ENCODE results near the gene COL6A1. TPM values are rescaled to one million over a fixed set of nuclear protein-coding genes. Genes with fewer than 3 reads are reported as not detected.

Gene COL6A1
- total and polyA plus RNA-seq, 2 donors (not counting 1 experiment from before 2014, with no cell fraction given) = 645 to 1,137 TPM

GRCh38 chr21:46006547-46007491, 25.2 kb downstream of the COL6A1 start:
- no peaks in the 10 kb centered on the region for H3K4me1 ChIP-seq (ENCODE audit: control insufficient read depth, extremely low read depth, insufficient read depth, low read length)
- no peak overlapping the region for H3K27ac ChIP-seq (ENCODE audit: insufficient read depth, low read length)
- no peak overlapping the region for H2AFZ ChIP-seq (ENCODE audit: low read length)
- H3K9ac ChIP-seq (ENCODE audit: insufficient read depth, low read length) = no peak overlapping the region
- no peak overlapping the region for H3K4me3 ChIP-seq (replicated peaks in 1 of 4; ENCODE audit: control extremely low read depth in 1 of 4, insufficient read depth in 1 of 4, low read depth in 3 of 4, low read length in 4 of 4)
- H3K4me2 ChIP-seq (ENCODE audit: extremely low read depth, insufficient read depth, low read length) = no peak overlapping the region
- H3K36me3 ChIP-seq (ENCODE audit: control insufficient read depth, insufficient read depth, low read length) = peaks cover 30% of the 10 kb centered on the region
- no peaks in the 10 kb centered on the region for H4K20me1 ChIP-seq (ENCODE audit: control insufficient read depth, extremely low read depth, insufficient read depth, low read length)
- DNase-seq (ENCODE audit: low read depth in 2 of 2) = no peak
- no peaks in the 10 kb centered on the region for H3K79me2 ChIP-seq (ENCODE audit: control insufficient read depth, insufficient read depth, low read length)
- no peaks in the 10 kb centered on the region for H3K9me3 ChIP-seq (ENCODE audit: control insufficient read depth, insufficient read depth, low read depth, low read length)
- H3K27me3 ChIP-seq (ENCODE audit: control insufficient read depth, insufficient read depth, low read length) = no peaks in the 10 kb centered on the region
- TF ChIP-seq EZH2 (IDR thresholded peaks at IDR 0.05; ENCODE audit: low read length, missing control alignments) = no peak
- no peak for TF ChIP-seq CTCF (conservative IDR thresholded peaks at IDR 0.05 in 1 of 2, IDR thresholded peaks at IDR 0.05 in 1 of 2; ENCODE audit: low read depth in 1 of 2, low read length in 2 of 2)

- no peak overlapping the region for H3K27ac ChIP-seq (ENCODE audit: insufficient read depth, low read length)
- TF ChIP-seq CTCF (conservative IDR thresholded peaks at IDR 0.05 in 1 of 2, IDR thresholded peaks at IDR 0.05 in 1 of 2; ENCODE audit: low read depth in 1 of 2, low read length in 2 of 2) (no peak), EZH2 (IDR thresholded peaks at IDR 0.05; ENCODE audit: low read length, missing control alignments) (no peak)
- no peak for DNase-seq (ENCODE audit: low read depth in 2 of 2)
- H2AFZ ChIP-seq (ENCODE audit: low read length) = no peak overlapping the region
- no peaks in the 10 kb centered on the region for H3K79me2 ChIP-seq (ENCODE audit: control insufficient read depth, insufficient read depth, low read length)
- H3K9ac ChIP-seq (ENCODE audit: insufficient read depth, low read length) = no peak overlapping the region
- H3K36me3 ChIP-seq (ENCODE audit: control insufficient read depth, insufficient read depth, low read length) = peaks cover 24% of the 10 kb centered on the region
- no peaks in the 10 kb centered on the region for H3K27me3 ChIP-seq (ENCODE audit: control insufficient read depth, insufficient read depth, low read length)
- no peaks in the 10 kb centered on the region for H3K9me3 ChIP-seq (ENCODE audit: control insufficient read depth, insufficient read depth, low read depth, low read length)
- no peak overlapping the region for H3K4me3 ChIP-seq (replicated peaks in 1 of 4; ENCODE audit: control extremely low read depth in 1 of 4, insufficient read depth in 1 of 4, low read depth in 3 of 4, low read length in 4 of 4)
- no peaks in the 10 kb centered on the region for H3K4me1 ChIP-seq (ENCODE audit: control insufficient read depth, extremely low read depth, insufficient read depth, low read length)
- H4K20me1 ChIP-seq (ENCODE audit: control insufficient read depth, extremely low read depth, insufficient read depth, low read length) = no peaks in the 10 kb centered on the region
- no peak overlapping the region for H3K4me2 ChIP-seq (ENCODE audit: extremely low read depth, insufficient read depth, low read length)
These were observed 25.9 kb downstream of the COL6A1 start for GRCh38 chr21:46007492-46007868.

GRCh38 chr21:46008893-46009621, 27.5 kb downstream of the COL6A1 start:
- Histone ChIP-seq H4K20me1 (ENCODE audit: control insufficient read depth, extremely low read depth, insufficient read depth, low read length) (no peaks in the 10 kb centered on the region), H3K4me1 (ENCODE audit: control insufficient read depth, extremely low read depth, insufficient read depth, low read length) (no peaks in the 10 kb centered on the region), H3K36me3 (ENCODE audit: control insufficient read depth, insufficient read depth, low read length) (peaks cover 8% of the 10 kb centered on the region), H3K9ac (ENCODE audit: insufficient read depth, low read length) (no peak overlapping the region), H3K27me3 (ENCODE audit: control insufficient read depth, insufficient read depth, low read length) (no peaks in the 10 kb centered on the region), H3K27ac (ENCODE audit: insufficient read depth, low read length) (no peak overlapping the region), H3K79me2 (ENCODE audit: control insufficient read depth, insufficient read depth, low read length) (no peaks in the 10 kb centered on the region), H3K4me3 (replicated peaks in 1 of 4; ENCODE audit: control extremely low read depth in 1 of 4, insufficient read depth in 1 of 4, low read depth in 3 of 4, low read length in 4 of 4) (no peak overlapping the region), H2AFZ (ENCODE audit: low read length) (no peak overlapping the region), H3K9me3 (ENCODE audit: control insufficient read depth, insufficient read depth, low read depth, low read length) (no peaks in the 10 kb centered on the region), H3K4me2 (ENCODE audit: extremely low read depth, insufficient read depth, low read length) (no peak overlapping the region)
- DNase-seq (ENCODE audit: low read depth in 2 of 2) = no peak
- TF ChIP-seq EZH2 (IDR thresholded peaks at IDR 0.05; ENCODE audit: low read length, missing control alignments) (no peak), CTCF (conservative IDR thresholded peaks at IDR 0.05 in 1 of 2, IDR thresholded peaks at IDR 0.05 in 1 of 2; ENCODE audit: low read depth in 1 of 2, low read length in 2 of 2) (no peak)
